ENCODE measurements around the gene STK26. TPM values are rescaled to one million over a fixed set of nuclear protein-coding genes. Genes with fewer than 3 reads are reported as not detected.

The STK26 gene
- total and polyA plus RNA-seq, 2 donors (not counting 3 experiments of a cell fraction or from before 2014, with no cell fraction given) = 0.87 to 3.7 TPM

GRCh38 chrX:132119821-132120515 lies 96.9 kb downstream of the STK26 start:
- dilution Hi-C loops (cut with MboI; ENCODE audit: extremely low pct_ligation_motif_present, low sequenced_read_pairs) = no loop called here
- no peak overlapping the region for H3K27ac ChIP-seq (ENCODE audit: insufficient read depth, low read depth, low read length)
- no peaks in the 10 kb centered on the region for H3K36me3 ChIP-seq (ENCODE audit: control insufficient read depth in 2 of 2, extremely low read depth in 1 of 2, insufficient read depth in 2 of 2, low read length in 2 of 2)
- no peaks in the 10 kb centered on the region for H3K27me3 ChIP-seq (ENCODE audit: control insufficient read depth in 2 of 2, insufficient read depth in 2 of 2, low read length in 2 of 2)
- no peaks in the 10 kb centered on the region for H4K20me1 ChIP-seq (replicated peaks; ENCODE audit: control insufficient read depth, extremely low read depth, insufficient read depth, low read length)
- ChIA-PET POLR2A (no interaction called here), CTCF (interaction anchor here (1.4 kb wide), 1 partner anchor 8 kb away, joined by 3 read pairs; the partner anchor contains the start of gene FRMD7)
- H3K4me1 ChIP-seq (ENCODE audit: control insufficient read depth, extremely low read depth, insufficient read depth, low read length) = no peaks in the 10 kb centered on the region
- H3K9me1 ChIP-seq (replicated peaks; ENCODE audit: control insufficient read depth, extremely low read depth, insufficient read depth, low read length) = no peaks in the 10 kb centered on the region
- H2AFZ ChIP-seq (ENCODE audit: low read depth, low read length) = no peak overlapping the region
- TF ChIP-seq CTCF (IDR thresholded peaks at IDR 0.05; ENCODE audit: extremely low read depth in 1 of 2, insufficient read depth in 1 of 2, low read depth in 1 of 2, low read length in 2 of 2) = no peak
- no peak for TF ChIP-seq GATA2 (IDR thresholded peaks at IDR 0.05; ENCODE audit: insufficient read depth, insufficient read length, low read depth, low read length)
- TF ChIP-seq MAX (IDR thresholded peaks at IDR 0.05; ENCODE audit: insufficient read depth, insufficient read length) = no peak
- TF ChIP-seq MYC (IDR thresholded peaks at IDR 0.05; ENCODE audit: low read depth, low read length) = no peak
- TF ChIP-seq POLR2A (IDR thresholded peaks at IDR 0.05; ENCODE audit: low read depth, low read length) = no peak
- TF ChIP-seq EZH2 (IDR thresholded peaks at IDR 0.05; ENCODE audit: borderline replicate concordance, low read depth, low read length, severe bottlenecking) = no peak
- TF ChIP-seq POLR2AphosphoS5 (IDR thresholded peaks at IDR 0.05; ENCODE audit: insufficient read depth, low read depth, low read length) = no peak
- no peak for TF ChIP-seq FOS (IDR thresholded peaks at IDR 0.05; ENCODE audit: borderline replicate concordance, insufficient read depth, low read length)
- no peak for TF ChIP-seq JUN (IDR thresholded peaks at IDR 0.05; ENCODE audit: borderline replicate concordance, insufficient read depth, insufficient read length, low read depth)
- BruUV-seq (replicated peaks) = no TSS peak
- no peaks in the 10 kb centered on the region for H3K9me3 ChIP-seq (replicated peaks; ENCODE audit: control insufficient read depth, insufficient read depth, low read length)
- no peak for DNase-seq (ENCODE audit: low read depth, low spot score)
- intact Hi-C loops (cut with micrococcal nuclease) = no loop called here
- H3K79me2 ChIP-seq (ENCODE audit: control insufficient read depth, insufficient read depth, low read length) = no peaks in the 10 kb centered on the region
- H3K4me3 ChIP-seq (replicated peaks in 1 of 3; ENCODE audit: insufficient read depth in 1 of 3, low read depth in 1 of 3, low read length in 3 of 3) = no peak overlapping the region
- no peak overlapping the region for H3K9ac ChIP-seq (replicated peaks; ENCODE audit: extremely low read depth, insufficient read depth, low read length)
- no peak overlapping the region for H3K4me2 ChIP-seq (ENCODE audit: insufficient read depth, low read length)
- peak; percentile 38 for FAIRE-seq

All from endothelial cell of umbilical vein (primary cell).